ENCODE data around the gene DCX. TPM values are rescaled to one million over a fixed set of nuclear protein-coding genes. Genes with fewer than 3 reads are reported as not detected.

DCX gene
- total RNA-seq, 1 experiment from 2014 or later: 0.13 TPM

DNA sequence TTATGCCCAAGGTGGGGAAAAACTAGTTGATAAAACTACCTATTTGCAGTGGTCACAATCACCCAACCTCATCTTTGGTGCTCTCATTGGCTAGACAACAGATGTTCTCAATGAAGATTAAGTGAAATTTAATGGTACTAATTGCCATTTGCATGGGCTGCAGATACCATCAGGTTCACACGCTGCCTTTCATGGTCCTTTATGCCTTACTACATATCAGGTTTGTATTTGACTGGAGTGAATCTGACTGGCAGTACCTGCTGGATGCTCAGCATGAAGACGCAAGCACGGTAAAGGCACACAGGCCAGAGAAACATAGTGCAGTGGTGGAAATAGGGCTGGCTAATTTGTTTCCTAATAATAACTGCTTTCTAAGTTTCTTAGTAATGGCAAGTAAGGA is 48.3 kb downstream of the DCX start:
- no TSS peak for BruUV-seq (replicated peaks)
- POLR2A ChIA-PET: no interaction called here
- Histone ChIP-seq H3K9me3 (ENCODE audit: control insufficient read depth, insufficient read depth, low read depth, low read length) (no peaks in the 10 kb centered on the region), H3K27me3 (ENCODE audit: control insufficient read depth, insufficient read depth, low read length) (no peaks in the 10 kb centered on the region), H3K4me3 (ENCODE audit: low read depth in 2 of 2, low read length in 2 of 2) (no peak overlapping the region), H3K36me3 (ENCODE audit: control insufficient read depth, insufficient read depth, low read length) (no peaks in the 10 kb centered on the region), H3K27ac (ENCODE audit: low read length) (no peak overlapping the region), H3K4me1 (ENCODE audit: control insufficient read depth, insufficient read depth, low read length) (no peaks in the 10 kb centered on the region)
- ATAC-seq: no peak
- CTCF ChIA-PET: no interaction called here
- no peak for TF ChIP-seq TCF7L2 (IDR thresholded peaks at IDR 0.05; ENCODE audit: low read depth, low read length)
- no peak for TF ChIP-seq POLR2AphosphoS5 (IDR thresholded peaks at IDR 0.05; ENCODE audit: low read depth, low read length)
- TF ChIP-seq, protein P1, sequence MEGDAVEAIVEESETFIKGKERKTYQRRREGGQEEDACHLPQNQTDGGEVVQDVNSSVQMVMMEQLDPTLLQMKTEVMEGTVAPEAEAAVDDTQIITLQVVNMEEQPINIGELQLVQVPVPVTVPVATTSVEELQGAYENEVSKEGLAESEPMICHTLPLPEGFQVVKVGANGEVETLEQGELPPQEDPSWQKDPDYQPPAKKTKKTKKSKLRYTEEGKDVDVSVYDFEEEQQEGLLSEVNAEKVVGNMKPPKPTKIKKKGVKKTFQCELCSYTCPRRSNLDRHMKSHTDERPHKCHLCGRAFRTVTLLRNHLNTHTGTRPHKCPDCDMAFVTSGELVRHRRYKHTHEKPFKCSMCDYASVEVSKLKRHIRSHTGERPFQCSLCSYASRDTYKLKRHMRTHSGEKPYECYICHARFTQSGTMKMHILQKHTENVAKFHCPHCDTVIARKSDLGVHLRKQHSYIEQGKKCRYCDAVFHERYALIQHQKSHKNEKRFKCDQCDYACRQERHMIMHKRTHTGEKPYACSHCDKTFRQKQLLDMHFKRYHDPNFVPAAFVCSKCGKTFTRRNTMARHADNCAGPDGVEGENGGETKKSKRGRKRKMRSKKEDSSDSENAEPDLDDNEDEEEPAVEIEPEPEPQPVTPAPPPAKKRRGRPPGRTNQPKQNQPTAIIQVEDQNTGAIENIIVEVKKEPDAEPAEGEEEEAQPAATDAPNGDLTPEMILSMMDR (IDR thresholded peaks at IDR 0.05): no peak
- TF ChIP-seq REST (IDR thresholded peaks at IDR 0.05; ENCODE audit: insufficient read depth in 1 of 2, low read depth in 2 of 2, low read length in 1 of 2): no peak
- no peak for TF ChIP-seq SIN3A (IDR thresholded peaks at IDR 0.05; ENCODE audit: borderline replicate concordance, insufficient read depth, low read depth, low read length)
- DNase-seq (ENCODE audit: low read depth, low spot score): no peak
- intact Hi-C loops (cut with micrococcal nuclease; ENCODE audit: unreplicated experiment): no loop called here
- in situ Hi-C loops (cut with HindIII; ENCODE audit: low pct_unique_long_range_greater_than_20kb, low sequenced_read_pairs): no loop called here

GRCh38 chrX:111361751-111362150 is 50.2 kb downstream of the DCX start:
- intact Hi-C loops (cut with micrococcal nuclease; ENCODE audit: unreplicated experiment): no loop called here
- no peaks in the 10 kb centered on the region for H3K4me1 ChIP-seq (ENCODE audit: control insufficient read depth, insufficient read depth, low read length)
- TF ChIP-seq POLR2AphosphoS5 (IDR thresholded peaks at IDR 0.05; ENCODE audit: low read depth, low read length) (no peak), TCF7L2 (IDR thresholded peaks at IDR 0.05; ENCODE audit: low read depth, low read length) (no peak), SIN3A (IDR thresholded peaks at IDR 0.05; ENCODE audit: borderline replicate concordance, insufficient read depth, low read depth, low read length) (no peak), REST (IDR thresholded peaks at IDR 0.05; ENCODE audit: insufficient read depth in 1 of 2, low read depth in 2 of 2, low read length in 1 of 2) (no peak)
- TF ChIP-seq, protein P1 (IDR thresholded peaks at IDR 0.05): no peak
- ChIA-PET POLR2A (no interaction called here), CTCF (no interaction called here)
- H3K27me3 ChIP-seq (ENCODE audit: control insufficient read depth, insufficient read depth, low read length): no peaks in the 10 kb centered on the region
- in situ Hi-C loops (cut with HindIII; ENCODE audit: low pct_unique_long_range_greater_than_20kb, low sequenced_read_pairs): no loop called here
- no peaks in the 10 kb centered on the region for H3K9me3 ChIP-seq (ENCODE audit: control insufficient read depth, insufficient read depth, low read depth, low read length)
- H3K36me3 ChIP-seq (ENCODE audit: control insufficient read depth, insufficient read depth, low read length): no peaks in the 10 kb centered on the region
- DNase-seq (ENCODE audit: low read depth, low spot score) (no peak), ATAC-seq (no peak)
- no peak overlapping the region for H3K4me3 ChIP-seq (ENCODE audit: low read depth in 2 of 2, low read length in 2 of 2)
- BruUV-seq (replicated peaks): no TSS peak
- no peak overlapping the region for H3K27ac ChIP-seq (ENCODE audit: low read length)

All from Panc1 (cell line).